Stimulated activated CD4-positive, alpha-beta T cell treated with anti-CD3 and anti-CD28 coated beads, Interleukin-1b, Interleukin-23, amount 100 ng/mL, for 24 hours (primary cell): ENCODE data around the gene AGTPBP1.
"Not testable (repeated sequence)": the region's sequence is repeated elsewhere in the genome, so short reads cannot be mapped to it uniquely, and the experiment has no call there.

Experiments used
- DNase-seq, 4 experiments: peaks; one replicate each; pipeline ENCODE4 v3.0.0-alpha.2; 2020; ENCODE audit warnings: low read depth in 4 of 4, low spot score in 1 of 4

AGTPBP1 gene, protein sequence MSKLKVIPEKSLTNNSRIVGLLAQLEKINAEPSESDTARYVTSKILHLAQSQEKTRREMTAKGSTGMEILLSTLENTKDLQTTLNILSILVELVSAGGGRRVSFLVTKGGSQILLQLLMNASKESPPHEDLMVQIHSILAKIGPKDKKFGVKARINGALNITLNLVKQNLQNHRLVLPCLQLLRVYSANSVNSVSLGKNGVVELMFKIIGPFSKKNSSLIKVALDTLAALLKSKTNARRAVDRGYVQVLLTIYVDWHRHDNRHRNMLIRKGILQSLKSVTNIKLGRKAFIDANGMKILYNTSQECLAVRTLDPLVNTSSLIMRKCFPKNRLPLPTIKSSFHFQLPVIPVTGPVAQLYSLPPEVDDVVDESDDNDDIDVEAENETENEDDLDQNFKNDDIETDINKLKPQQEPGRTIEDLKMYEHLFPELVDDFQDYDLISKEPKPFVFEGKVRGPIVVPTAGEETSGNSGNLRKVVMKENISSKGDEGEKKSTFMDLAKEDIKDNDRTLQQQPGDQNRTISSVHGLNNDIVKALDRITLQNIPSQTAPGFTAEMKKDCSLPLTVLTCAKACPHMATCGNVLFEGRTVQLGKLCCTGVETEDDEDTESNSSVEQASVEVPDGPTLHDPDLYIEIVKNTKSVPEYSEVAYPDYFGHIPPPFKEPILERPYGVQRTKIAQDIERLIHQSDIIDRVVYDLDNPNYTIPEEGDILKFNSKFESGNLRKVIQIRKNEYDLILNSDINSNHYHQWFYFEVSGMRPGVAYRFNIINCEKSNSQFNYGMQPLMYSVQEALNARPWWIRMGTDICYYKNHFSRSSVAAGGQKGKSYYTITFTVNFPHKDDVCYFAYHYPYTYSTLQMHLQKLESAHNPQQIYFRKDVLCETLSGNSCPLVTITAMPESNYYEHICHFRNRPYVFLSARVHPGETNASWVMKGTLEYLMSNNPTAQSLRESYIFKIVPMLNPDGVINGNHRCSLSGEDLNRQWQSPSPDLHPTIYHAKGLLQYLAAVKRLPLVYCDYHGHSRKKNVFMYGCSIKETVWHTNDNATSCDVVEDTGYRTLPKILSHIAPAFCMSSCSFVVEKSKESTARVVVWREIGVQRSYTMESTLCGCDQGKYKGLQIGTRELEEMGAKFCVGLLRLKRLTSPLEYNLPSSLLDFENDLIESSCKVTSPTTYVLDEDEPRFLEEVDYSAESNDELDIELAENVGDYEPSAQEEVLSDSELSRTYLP

DNA sequence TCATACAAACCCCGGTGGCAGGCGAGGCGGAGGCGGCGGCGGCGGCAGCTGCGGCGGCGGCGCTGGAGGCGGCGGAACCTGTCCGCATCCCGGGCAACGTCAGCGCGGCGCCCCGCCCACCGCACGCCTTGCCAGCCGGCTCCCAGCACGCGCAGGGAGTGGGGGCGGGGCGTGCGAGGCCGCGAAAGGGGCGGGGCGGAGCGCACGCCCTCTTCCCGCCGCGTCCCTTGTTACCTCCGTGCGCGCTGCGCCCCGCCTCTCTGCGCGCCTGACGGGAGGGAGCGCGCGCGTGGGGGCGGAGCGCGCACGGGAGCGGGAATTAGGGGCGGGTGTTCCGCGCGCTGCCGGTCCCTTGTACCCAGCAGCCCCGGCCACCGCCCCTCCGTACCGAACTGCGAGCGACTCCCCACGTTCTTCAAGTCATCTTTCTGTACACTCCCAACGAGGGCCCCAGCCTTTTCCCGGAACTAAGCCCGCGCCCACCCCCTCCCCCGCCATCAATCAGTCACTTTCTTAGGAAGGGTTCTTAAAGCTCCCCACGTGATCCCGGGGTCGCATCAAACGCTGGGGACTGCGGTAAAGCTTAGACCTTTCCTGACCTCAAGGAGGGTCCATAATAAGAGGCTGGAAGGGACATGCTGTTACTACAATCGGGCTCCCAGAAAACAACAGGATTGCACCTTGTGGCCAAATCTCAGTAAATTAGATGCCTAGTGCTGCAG is at the start of gene AGTPBP1:
TSS of gene AGTPBP1 (minus strand) at position 80 of the 722 bp plus-strand sequence. CDS start 29,421 bp downstream, outside the sequence.
- peak; percentile 92 to 97 (median 94) for DNase-seq

DNA sequence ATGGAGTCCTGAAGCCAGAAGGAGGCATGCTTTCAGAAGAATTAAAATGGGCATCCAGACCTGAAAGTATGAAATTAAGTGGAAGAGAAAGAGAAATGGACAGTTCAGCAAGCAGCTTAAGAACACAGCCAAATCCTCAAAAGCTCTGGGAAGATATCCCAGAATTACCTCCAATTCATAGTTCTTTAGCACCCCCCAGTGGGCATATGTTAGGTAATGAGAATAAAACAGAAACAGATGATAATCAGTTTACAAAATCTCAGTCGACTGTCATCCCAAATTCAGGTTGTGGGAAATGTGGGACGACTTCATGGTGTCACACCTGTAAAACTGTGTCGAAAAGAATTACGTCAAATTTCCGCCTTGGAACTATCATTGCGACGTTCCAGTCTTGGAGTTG is 44.4 kb upstream of the AGTPBP1 start:
- not testable (repeated sequence) for DNase-seq

DNA sequence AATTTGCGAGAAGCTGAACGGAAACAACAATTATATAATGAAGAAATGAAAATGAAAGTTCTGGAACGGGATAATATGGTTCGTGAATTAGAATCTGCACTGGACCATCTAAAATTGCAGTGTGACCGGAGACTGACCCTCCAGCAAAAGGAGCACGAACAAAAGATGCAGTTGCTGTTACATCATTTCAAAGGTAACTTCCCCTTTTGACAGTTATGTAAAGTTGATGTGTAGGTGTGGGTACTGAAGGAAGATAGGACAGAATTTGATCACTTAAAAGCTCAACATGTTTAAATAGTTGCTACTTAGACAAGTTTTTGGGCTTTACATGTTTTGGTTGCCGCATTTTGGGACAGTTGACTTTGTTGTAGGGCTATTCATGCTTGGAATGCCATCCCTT is 32.1 kb upstream of the AGTPBP1 start:
- DNase-seq, result not testable (repeated sequence)

DNA sequence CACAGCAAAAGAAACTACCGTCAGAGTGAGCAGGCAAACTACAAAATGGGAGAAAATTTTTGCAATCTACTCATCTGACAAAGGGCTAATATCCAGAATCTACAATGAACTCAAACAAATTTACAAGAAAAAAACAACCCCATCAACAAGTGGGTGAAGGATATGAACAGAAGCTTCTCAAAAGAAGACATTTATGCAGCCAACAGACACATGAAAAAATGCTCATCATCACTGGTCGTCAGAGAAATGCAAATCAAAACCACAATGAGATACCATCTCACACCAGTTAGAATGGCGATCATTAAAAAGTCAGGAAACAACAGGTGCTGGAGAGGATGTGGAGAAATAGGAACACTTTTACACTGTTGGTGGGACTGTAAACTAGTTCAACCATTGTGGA is 20.0 kb upstream of the AGTPBP1 start:
- DNase-seq, result not testable (repeated sequence)

DNA sequence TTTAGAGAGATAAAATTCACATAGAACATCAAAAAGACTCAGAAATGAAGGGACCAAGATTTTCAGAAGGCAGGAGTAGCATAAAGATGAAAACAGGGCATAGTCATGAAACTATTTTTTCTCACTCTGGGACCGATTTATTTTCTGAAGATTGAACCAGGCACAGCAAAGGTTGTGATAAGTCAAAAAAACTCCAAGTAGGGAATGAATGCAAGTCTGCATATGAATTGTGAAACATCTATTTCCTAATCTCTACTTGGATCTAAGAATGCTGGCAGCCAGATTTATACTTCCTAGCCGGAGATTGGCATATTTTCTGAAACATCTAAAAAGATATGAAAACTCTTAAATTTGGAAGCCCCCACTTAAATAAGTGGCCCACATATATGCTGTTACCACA is 16.0 kb upstream of the AGTPBP1 start:
- not testable (repeated sequence) for DNase-seq

DNA sequence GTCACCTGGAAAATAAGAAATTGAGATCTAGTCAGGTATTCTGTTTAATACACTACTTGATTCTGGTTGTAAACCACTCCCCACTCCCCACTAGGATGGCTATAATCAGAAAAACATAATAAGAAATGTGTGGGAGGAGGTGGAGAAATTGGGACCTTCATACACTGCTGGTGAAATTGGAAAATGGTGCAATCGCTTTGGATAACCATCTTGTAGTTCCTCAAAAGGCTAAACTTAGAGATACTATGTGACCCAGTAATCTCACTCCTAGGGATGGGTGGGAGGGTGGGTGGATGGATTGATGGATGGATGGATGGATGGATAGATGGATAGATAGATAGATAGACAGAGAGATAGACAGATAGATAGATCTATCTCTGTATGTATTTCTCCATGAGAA is 14.5 kb upstream of the AGTPBP1 start:
- DNase-seq, result not testable (repeated sequence)

DNA sequence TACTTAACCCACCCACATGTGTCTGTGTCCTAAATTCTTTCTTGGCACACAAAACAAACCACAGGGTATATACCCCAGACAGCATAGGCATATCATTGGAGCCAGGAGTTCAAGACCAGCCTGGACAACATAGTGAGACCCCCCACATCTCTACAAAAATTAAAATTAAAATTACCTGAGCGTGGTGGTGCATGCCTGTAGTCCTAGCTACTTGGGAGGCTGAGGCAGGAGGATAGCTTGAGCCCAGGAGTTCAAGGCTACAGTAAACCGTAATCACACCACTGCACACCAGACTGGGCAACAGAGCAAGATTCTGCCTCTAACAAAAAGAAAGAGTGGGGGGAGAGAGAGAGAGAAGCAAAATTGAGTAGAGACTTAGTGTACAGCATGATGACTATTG is 4.6 kb upstream of the AGTPBP1 start:
- no peak for DNase-seq

DNA sequence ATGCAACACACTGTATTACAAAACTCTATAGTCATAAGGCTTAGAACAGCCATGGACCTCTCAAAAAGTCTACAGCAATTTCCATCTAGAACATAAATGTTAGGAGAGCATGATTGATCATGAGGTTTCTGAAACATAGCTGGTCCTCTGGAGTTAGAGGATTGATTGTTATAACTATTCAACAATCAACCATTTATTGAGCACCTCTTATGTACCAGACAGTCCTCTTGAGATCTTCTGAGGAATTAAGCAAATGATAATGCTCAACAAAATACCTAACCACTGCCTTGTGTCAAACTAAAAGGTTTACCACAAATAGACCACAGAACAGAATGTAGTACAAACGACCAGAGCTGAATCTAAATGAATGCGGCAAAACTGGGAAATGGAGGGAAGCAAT is 3.4 kb upstream of the AGTPBP1 start:
- DNase-seq, result no peak

DNA sequence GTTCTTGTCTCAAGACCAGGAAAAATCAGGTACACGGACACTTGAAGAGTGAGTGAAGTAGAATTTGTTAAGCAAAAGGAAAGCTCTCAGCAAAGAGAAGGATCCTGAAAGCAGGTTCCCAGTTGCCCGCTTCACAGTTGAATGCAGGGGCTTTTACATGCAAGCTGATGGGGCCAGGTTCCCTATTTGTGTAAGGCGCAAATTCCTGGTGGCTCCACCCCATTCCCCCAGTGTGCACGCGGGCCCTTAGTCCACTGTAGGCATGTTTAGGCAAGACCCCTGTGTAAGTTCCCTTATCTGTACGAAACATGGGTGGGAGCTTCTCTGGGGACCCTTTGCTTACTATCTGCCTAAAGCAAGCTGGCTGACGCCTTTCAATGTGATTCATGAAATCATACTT is 2.7 kb upstream of the AGTPBP1 start:
- no peak for DNase-seq

DNA sequence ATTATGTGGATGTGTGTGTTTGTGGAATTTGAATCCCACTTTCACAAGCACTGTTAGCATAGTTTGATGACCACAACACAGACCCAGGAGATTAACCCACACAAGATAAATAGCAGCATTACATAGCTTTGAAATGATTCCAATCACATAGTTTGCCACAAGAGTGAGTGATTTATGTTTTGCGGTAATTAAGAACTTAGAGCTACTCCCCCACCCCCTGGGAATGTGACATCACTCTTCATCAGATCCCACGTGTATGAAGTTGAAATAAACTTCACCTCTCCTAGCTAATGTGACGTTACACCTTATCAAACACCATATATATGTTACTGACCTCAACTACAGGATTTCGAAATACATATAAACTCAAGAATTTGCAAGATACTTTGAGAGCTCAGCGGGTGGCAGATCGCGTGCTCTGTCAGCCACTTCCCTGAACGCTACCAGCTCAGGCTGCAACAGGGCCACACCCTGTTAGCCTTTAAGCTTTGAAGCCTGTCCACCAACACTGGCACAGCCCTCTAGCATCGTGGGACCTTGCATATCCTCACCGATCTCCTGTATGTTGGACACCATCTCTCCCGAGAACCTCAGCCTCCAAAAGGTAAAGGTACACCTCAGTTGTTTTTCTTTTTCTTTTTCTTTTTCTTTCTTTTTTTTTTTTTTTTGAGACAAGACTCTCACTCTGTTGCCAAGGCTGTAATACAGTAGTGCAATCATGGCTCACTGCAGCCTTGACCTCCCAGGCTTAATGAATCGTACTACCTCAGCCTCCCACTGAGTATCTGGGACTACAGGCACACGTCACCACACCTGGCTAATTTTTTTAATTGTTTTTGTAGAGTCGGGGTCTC is 1.7 kb upstream of the AGTPBP1 start:
- DNase-seq, result no peak

DNA sequence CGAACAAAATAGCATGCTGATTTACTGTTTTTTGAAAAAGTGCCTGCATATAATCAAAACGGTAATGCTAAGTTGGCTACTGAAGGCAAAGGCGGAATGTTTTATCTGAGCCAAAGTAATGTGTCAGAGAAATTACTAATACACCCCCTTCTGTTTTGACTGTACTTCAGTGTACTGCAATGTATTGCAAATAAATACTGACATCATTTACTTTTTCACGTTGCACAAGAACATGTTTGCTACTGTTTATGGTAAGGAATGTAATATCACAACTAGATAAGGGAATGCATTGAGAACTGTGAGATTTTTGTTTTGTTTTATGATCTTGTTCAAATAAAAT is 813 bp upstream of the AGTPBP1 start:
- no peak for DNase-seq

DNA sequence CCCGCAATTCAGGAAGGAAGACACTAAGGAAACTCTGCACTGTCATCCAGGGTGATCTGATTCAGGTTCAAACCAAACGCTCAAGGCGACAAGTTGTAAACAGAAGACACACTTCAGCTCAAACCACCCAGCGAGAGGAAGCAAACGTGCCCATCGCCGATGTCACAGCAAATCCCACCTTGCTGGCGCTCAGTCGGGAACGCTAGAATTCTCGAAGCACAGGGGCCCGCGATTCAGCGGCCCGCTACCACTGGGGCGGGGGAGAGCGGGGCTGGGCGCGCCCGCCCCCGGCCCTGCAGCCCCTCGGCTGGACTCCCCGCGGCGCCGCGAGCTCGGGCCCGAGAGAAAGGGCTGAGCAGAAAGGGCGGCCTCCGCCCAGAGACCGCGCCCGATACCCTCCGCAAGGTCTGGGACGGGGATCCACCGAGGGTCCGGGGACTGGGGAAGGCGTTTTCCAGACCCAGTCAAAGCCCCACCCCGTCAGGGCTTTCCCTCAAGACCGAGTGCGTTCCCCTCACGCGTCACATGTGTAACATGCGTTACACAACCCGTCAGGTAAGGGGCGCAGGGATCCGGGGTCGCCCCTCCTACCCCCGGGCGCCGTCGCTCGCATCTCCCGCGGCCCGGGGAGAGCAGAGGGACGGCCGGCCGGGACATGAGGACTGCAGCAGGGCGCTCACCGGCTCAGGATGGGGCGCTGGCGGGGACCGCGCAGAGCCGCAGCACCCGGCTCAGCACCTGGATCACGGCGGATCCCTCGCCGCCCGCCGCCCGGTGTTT is 469 bp downstream of the AGTPBP1 start:
- DNase-seq, result peak; percentile 17 to 38 (median 36)

DNA sequence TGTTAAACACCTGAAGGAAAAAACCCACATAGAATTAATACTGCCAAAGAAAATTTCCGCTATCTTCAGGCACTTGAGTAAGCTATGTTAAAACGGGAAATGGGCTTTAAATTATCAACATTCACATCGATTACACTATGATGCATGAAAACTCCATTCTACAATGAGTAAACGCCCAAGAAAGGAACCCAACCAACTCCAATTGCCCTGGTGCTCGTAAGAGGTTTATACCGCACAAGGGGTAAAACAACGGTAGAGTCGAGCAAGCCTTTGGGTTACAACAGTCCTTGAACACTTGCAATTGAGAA is 1.0 kb downstream of the AGTPBP1 start:
- DNase-seq, result no peak

DNA sequence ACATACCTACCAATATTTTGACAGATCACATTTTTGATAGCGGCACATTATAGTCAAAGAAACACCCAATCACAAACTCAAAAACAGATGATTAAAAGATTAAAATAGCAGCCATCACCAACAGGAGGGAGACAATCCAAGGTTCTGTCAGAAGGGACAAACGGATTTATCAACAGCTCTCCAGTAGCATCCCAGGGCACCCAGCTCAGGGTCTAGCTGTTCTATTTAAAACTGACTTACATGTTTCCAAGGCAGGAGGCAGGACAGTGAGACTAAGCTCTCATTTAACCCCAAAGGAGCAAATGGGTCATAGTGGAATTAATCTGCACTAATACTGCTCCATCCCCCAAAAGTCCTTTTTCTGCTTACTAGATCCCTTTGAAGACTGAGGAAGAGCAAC is 3.2 kb downstream of the AGTPBP1 start:
- no peak for DNase-seq

DNA sequence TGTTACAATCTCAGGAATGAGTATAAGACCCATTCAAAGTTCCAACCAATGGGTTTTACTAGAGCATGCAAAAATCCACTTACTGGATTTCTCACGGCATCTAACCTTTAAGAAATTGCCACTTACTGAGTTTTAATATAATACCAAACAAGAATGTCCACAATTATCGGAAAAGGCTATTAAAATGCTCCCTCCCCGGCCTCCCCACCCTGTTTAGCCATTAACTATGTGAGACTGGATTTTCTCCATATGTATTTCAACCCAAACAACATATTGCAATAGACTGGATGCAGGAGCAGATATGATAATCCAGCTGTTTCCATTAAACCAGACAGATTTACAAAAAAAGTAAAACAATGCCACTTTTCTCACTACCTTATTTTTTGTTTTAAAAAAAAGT is 4.1 kb downstream of the AGTPBP1 start:
- DNase-seq, result no peak

DNA sequence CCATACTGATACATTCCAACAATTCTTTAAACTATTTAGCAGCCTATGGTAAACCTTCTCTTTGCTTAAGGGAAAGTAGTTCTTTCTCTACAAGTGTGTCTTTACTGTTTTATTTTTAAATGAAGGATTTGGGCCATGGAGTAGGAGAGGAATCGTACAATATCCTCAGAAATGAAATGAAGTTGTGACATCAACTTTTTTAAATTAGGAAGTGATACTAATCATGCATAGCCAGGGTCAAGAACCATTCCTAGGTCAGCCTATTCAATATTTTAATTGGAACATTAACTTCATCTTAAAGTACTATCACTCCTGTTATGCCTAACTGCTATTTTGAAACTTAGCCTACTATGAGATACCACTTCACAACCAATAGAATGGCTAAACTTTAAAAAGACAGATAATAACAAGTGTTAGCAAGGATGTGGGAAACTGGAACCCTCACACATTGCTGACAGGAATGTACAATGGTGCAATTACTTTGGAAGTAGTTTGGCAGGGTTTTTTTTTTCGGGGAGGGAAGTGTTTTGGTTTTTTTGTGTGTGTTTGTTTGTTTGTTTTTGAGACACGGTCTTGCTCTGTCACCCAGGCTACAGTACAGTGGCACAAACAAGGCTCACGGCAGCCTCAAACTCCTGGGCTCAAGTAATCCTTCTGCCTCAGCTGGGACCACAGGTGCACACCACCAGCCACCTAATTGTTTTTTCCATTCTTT is 10.7 kb downstream of the AGTPBP1 start:
- DNase-seq, result no peak

DNA sequence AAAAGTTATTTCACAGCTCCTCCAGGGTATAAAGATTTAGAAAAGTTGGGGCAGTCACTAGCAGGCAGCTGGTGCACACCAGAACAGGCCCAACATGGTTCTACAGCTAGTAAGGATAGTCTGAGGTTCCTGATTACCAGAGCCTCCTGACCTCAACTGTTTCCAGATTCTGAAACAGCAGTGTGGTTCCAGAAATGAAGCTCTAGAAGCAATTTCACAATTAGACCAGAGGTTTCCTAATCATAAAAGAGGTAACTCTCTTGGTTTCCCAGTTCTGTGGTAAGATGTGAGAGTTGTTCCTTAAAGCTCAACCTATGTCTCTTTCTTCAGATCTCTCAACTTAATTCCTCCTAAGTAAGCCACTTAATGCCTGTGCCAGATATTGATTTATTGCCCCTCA is 11.9 kb downstream of the AGTPBP1 start:
- DNase-seq, result no peak

DNA sequence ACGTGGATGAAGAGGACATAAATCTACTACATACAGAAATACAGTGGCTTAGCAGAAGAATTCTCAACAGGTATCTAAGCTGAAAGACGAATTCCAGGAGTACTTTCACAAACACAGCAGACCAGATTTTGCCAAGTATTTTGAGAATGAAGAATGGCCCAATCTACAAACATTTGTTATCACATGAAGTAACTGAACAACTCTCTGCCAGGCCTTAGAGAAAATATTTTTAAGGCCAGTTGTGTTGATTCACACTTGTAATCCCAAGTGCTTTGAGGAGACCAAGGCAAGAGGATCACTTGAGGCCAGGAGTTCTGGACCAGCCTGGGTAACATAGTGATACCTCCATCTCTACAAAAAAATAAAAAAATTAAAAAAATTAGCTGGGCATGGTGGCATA is 14.3 kb downstream of the AGTPBP1 start:
- no peak for DNase-seq

DNA sequence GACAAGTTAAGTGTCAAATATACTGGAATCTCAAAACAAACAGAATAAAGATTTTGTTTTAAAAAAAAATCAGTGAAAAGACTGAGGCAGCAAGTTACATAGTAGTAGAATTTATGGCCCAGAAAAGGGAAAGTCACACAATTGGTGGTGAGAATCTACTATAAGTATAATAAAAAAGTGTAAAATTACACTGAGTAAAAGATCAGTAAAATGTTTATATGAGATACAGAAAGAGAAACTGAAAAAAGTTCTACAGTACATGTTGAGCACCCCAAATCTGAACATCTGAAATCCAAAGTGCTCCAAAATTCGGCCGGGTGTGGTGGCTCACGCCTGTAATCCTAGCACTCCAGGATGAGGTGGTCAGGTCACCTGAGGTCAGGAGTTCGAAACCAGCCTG is 15.0 kb downstream of the AGTPBP1 start:
- DNase-seq, result no peak
